H1 (cell line): ENCODE measurements around the gene DBH.

Experiments used
- CREB1 ChIP-seq: IDR thresholded peaks from 2 replicates; pipeline ENCODE4 v1.6.1; 2012; ENCODE audit warnings: inconsistent platforms
- CTCF ChIP-seq, 3 experiments: IDR thresholded peaks; 1 replicate in 2 of 3; 2 replicates in 1 of 3; pipeline versions ENCODE4 v1.5.1 to v1.6.1; 2011; ENCODE audit warnings: low read length in 3 of 3, mild to moderate bottlenecking in 3 of 3, inconsistent platforms in 2 of 3, low read depth in 1 of 3, moderate library complexity in 1 of 3; ENCODE audit not compliant: insufficient read depth in 1 of 3; ENCODE audit errors: control extremely low read depth in 1 of 3
- EZH2 ChIP-seq: fragments of 200-600 bp; sonication (generic); IDR thresholded peaks from 2 replicates; pipeline ENCODE4 v1.7.1; 2012; ENCODE audit warnings: low read depth, mild to moderate bottlenecking, moderate library complexity, low read length, inconsistent platforms; ENCODE audit not compliant: severe bottlenecking
- GABPA ChIP-seq: IDR thresholded peaks from 2 replicates; pipeline ENCODE4 v1.6.1; 2011; ENCODE audit warnings: mild to moderate bottlenecking, low read length, moderate library complexity, borderline replicate concordance; ENCODE audit not compliant: insufficient read depth
- POLR2A ChIP-seq, 2 experiments: IDR thresholded peaks; 1 replicate in 1 of 2; 2 replicates in 1 of 2; pipeline ENCODE4 v1.6.1; 2011; ENCODE audit warnings: low read depth in 2 of 2, low read length in 2 of 2, mild to moderate bottlenecking in 2 of 2; ENCODE audit errors: control extremely low read depth in 1 of 2
- POLR2AphosphoS5 ChIP-seq: IDR thresholded peaks from 2 replicates; pipeline ENCODE4 v1.6.1; 2011; ENCODE audit warnings: low read depth, low read length
- SIN3A ChIP-seq, 2 experiments: IDR thresholded peaks in 1 of 2; conservative IDR thresholded peaks in 1 of 2; 2 replicates each; pipeline ENCODE4 v1.6.1; 2011 to 2012; ENCODE audit warnings: low read length in 2 of 2, improper control_type of control experiment in 1 of 2, low read depth in 1 of 2, mild to moderate bottlenecking in 1 of 2
- SP1 ChIP-seq: IDR thresholded peaks from 2 replicates; pipeline ENCODE4 v1.6.1; 2011; ENCODE audit warnings: low read depth, low read length
- TBP ChIP-seq: IDR thresholded peaks from 2 replicates; pipeline ENCODE4 v1.6.1; 2011; ENCODE audit warnings: low read depth, low read length, improper control_type of control experiment
- USF2 ChIP-seq: IDR thresholded peaks from 2 replicates; pipeline ENCODE4 v1.6.1; 2011; ENCODE audit warnings: low read length, improper control_type of control experiment

- no peak for TF ChIP-seq POLR2AphosphoS5
- no peak for TF ChIP-seq USF2
- TF ChIP-seq POLR2A (IDR thresholded peaks at IDR 0.05; ENCODE audit: control extremely low read depth in 1 of 2, low read depth in 2 of 2, low read length in 2 of 2) = no peak
- no peak for TF ChIP-seq CTCF (IDR thresholded peaks at IDR 0.05; ENCODE audit: control extremely low read depth in 1 of 3, insufficient read depth in 1 of 3, low read depth in 1 of 3, low read length in 3 of 3)
- no peak for TF ChIP-seq SIN3A (conservative IDR thresholded peaks at IDR 0.05 in 1 of 2, IDR thresholded peaks at IDR 0.05 in 1 of 2; ENCODE audit: low read depth in 1 of 2, low read length in 2 of 2)
- TF ChIP-seq CREB1 = no peak
- TF ChIP-seq GABPA = no peak
- no peak for TF ChIP-seq SP1
- no peak for TF ChIP-seq EZH2
- no peak for TF ChIP-seq TBP
Measured at GRCh38 chr9:133647148-133647547, 11.0 kb downstream of the DBH start.
